ENCODE measurements around the gene DOCK9. TPM values are rescaled to one million over a fixed set of nuclear protein-coding genes. Genes with fewer than 3 reads are reported as not detected.

DOCK9 gene
- total RNA-seq, 1 experiment from 2014 or later = 30.5 TPM

GRCh38 chr13:98987275-98987674 lies 9.4 kb upstream of the DOCK9 start:
- DNase-seq (ENCODE audit: low read depth, low spot score) (no peak), ATAC-seq (no peak)
- POLR2A ChIA-PET = no interaction called here
- no TSS peak for BruUV-seq (replicated peaks)
- CTCF ChIA-PET = no interaction called here
- intact Hi-C loops (cut with micrococcal nuclease; ENCODE audit: unreplicated experiment) = no loop called here
- in situ Hi-C loops (cut with HindIII; ENCODE audit: low pct_unique_long_range_greater_than_20kb, low sequenced_read_pairs) = no loop called here
- Histone ChIP-seq H3K27ac (ENCODE audit: low read length) (no peak overlapping the region), H3K36me3 (ENCODE audit: control insufficient read depth, insufficient read depth, low read length) (no peaks in the 10 kb centered on the region), H3K9me3 (ENCODE audit: control insufficient read depth, insufficient read depth, low read depth, low read length) (no peaks in the 10 kb centered on the region), H3K4me1 (ENCODE audit: control insufficient read depth, insufficient read depth, low read length) (peaks cover 8% of the 10 kb centered on the region), H3K27me3 (ENCODE audit: control insufficient read depth, insufficient read depth, low read length) (no peaks in the 10 kb centered on the region), H3K4me3 (ENCODE audit: low read depth in 2 of 2, low read length in 2 of 2) (no peak overlapping the region)
- TF ChIP-seq CTCF (IDR thresholded peaks at IDR 0.05) (no peak), TCF7L2 (IDR thresholded peaks at IDR 0.05; ENCODE audit: low read depth, low read length) (no peak), SIN3A (IDR thresholded peaks at IDR 0.05; ENCODE audit: borderline replicate concordance, insufficient read depth, low read depth, low read length) (no peak), REST (IDR thresholded peaks at IDR 0.05; ENCODE audit: insufficient read depth in 1 of 2, low read depth in 2 of 2, low read length in 1 of 2) (no peak), POLR2AphosphoS5 (IDR thresholded peaks at IDR 0.05; ENCODE audit: low read depth, low read length) (no peak)

DNA sequence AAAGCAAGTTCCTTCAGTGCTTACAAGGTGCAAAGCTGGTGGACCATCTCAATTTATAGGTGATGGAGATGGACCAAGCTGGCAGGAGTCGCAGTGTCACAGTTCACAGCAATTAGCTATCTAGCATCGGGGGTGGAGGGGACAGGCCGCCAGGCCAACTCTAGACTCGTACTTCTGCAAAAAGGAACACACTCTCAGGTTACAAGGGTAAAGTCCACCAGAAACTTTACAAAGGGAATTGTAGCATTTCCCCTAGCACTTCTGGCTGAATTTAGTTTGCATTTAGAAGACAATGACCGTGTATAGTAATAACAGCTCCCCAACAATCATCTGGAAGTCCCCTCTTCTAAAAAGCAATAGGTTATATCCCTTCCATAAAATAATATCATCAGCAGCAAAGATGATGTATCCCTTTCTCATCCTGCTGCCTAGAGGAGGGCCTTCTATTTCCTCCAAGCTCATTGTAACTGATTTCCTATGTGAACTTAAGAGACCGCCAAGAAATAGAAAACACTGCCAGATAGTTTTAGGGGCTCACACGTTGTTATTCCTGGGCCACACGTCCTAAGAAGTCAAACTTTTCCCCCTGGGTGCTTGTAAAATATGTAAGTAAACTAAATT lies 8.5 kb upstream of the DOCK9 start:
- H3K4me3 ChIP-seq (ENCODE audit: low read depth in 2 of 2, low read length in 2 of 2) = no peak overlapping the region
- intact Hi-C loops (cut with micrococcal nuclease; ENCODE audit: unreplicated experiment) = no loop called here
- H3K9me3 ChIP-seq (ENCODE audit: control insufficient read depth, insufficient read depth, low read depth, low read length) = no peaks in the 10 kb centered on the region
- no peaks in the 10 kb centered on the region for H3K27me3 ChIP-seq (ENCODE audit: control insufficient read depth, insufficient read depth, low read length)
- peaks cover 8% of the 10 kb centered on the region for H3K4me1 ChIP-seq (ENCODE audit: control insufficient read depth, insufficient read depth, low read length)
- in situ Hi-C loops (cut with HindIII; ENCODE audit: low pct_unique_long_range_greater_than_20kb, low sequenced_read_pairs) = no loop called here
- ChIA-PET CTCF (no interaction called here), POLR2A (no interaction called here)
- no TSS peak for BruUV-seq (replicated peaks)
- no peak for DNase-seq (ENCODE audit: low read depth, low spot score)
- no peak for TF ChIP-seq SIN3A (IDR thresholded peaks at IDR 0.05; ENCODE audit: borderline replicate concordance, insufficient read depth, low read depth, low read length)
- no peak for TF ChIP-seq REST (IDR thresholded peaks at IDR 0.05; ENCODE audit: insufficient read depth in 1 of 2, low read depth in 2 of 2, low read length in 1 of 2)
- no peak for TF ChIP-seq TCF7L2 (IDR thresholded peaks at IDR 0.05; ENCODE audit: low read depth, low read length)
- no peak for TF ChIP-seq POLR2AphosphoS5 (IDR thresholded peaks at IDR 0.05; ENCODE audit: low read depth, low read length)
- no peak for TF ChIP-seq CTCF (IDR thresholded peaks at IDR 0.05)
- ATAC-seq = no peak
- no peak overlapping the region for H3K27ac ChIP-seq (ENCODE audit: low read length)
- H3K36me3 ChIP-seq (ENCODE audit: control insufficient read depth, insufficient read depth, low read length) = no peaks in the 10 kb centered on the region

Measured in Panc1 (cell line).